Measurements from ENCODE around the gene ATP6V0A4.

GRCh38 chr7:138813945-138814344 lies 15.9 kb upstream of the ATP6V0A4 start:
- TF ChIP-seq POLR2AphosphoS5 (IDR thresholded peaks at IDR 0.05; ENCODE audit: insufficient read depth in 1 of 2, low read depth in 1 of 2) (no peak), CTCF (IDR thresholded peaks at IDR 0.05) (no peak)
